T-helper 2 cell treated with Interferon-gamma antibody and Interleukin-4, amounts not matched to agents 5 μg/mL and 100 μg/mL, for 36 hours (primary cell): ENCODE data around the gene TLNRD1.

Experiments used
- DNase-seq: peaks from one replicate; pipeline ENCODE4 v3.0.0; 2021; ENCODE audit warnings: low spot score
- H3K27ac Mint-ChIP-seq: one replicate; pipeline ENCODE4 v1.8.0; 2021; ENCODE audit warnings: mild to moderate bottlenecking, mixed read lengths
- H3K27me3 Mint-ChIP-seq: one replicate; pipeline ENCODE4 v1.8.0; 2021; ENCODE audit warnings: low read depth, mixed read lengths
- H3K36me3 Mint-ChIP-seq: one replicate; pipeline ENCODE4 v1.8.0; 2021; ENCODE audit warnings: low read depth, mixed read lengths
- H3K4me1 Mint-ChIP-seq: one replicate; pipeline ENCODE4 v1.8.0; 2021; ENCODE audit warnings: low read depth, mixed read lengths
- H3K4me3 Mint-ChIP-seq: one replicate; pipeline ENCODE4 v1.8.0; 2022; ENCODE audit warnings: mild to moderate bottlenecking, moderate library complexity, mixed read lengths
- H3K9me3 Mint-ChIP-seq: one replicate; pipeline ENCODE4 v1.8.0; 2021; ENCODE audit warnings: mixed read lengths

The TLNRD1 gene

DNA sequence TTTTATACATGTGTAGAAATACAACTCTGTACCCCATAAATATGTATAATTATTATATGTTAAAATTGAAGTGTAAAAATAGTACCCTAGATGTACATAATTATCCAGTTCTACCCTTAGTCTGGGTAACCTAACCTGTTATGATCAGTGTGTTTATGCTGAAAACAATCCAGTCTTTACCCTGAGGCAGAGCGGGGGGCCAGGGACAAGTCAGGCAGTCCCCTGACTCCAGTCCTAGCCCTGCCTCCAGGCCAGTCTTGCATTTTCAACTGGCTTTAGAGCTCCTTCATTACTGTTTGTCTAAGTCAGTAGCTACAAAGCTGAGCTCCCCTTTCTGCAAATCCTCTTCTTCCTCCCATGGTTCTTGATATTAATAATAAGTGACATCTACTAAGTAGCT is 14.2 kb upstream of the TLNRD1 start:
- Mint-ChIP-seq H3K4me1 (peaks cover 54% of the 10 kb centered on the region), H3K27ac (no peak overlapping the region), H3K4me3 (peak overlapping the region; percentile 51), H3K36me3 (peaks cover 37% of the 10 kb centered on the region), H3K9me3 (no peaks in the 10 kb centered on the region), H3K27me3 (no peaks in the 10 kb centered on the region)
- no peak for DNase-seq

DNA sequence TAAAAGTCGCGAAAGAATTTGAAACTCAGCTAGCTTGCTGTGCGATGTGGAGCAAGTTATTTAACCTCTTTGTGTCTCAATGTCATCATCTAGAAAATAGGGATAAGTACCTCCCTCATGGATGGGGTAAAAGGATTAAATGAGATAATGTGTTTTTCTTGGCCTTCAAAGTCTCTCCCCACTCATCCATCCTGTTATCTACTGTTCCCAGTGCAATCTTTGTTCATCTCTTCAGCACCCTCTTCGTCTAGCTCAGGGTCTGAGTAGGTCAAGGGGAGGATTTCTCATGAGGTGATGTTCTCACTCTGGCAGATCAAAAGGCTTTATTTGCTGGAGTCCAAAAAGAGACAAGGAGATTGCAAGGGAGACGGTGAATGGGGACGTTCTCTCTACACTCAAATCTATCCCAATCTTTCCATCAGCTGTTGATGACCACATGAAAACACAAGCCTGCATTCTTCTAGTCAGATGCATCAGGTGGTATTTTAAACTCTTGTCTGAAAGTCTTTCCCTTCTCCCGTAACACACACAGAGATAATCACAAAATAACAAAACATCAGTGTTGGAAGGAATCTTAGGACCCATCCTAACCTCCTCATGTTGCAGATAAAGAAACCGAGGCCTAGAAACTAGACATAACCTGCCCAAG is 12.5 kb upstream of the TLNRD1 start:
- Mint-ChIP-seq H3K27me3 (no peaks in the 10 kb centered on the region), H3K4me1 (peaks cover 56% of the 10 kb centered on the region), H3K4me3 (peak overlapping the region; percentile 96), H3K9me3 (no peaks in the 10 kb centered on the region), H3K36me3 (peaks cover 28% of the 10 kb centered on the region), H3K27ac (peak overlapping the region; percentile 94)
- DNase-seq, result no peak

DNA sequence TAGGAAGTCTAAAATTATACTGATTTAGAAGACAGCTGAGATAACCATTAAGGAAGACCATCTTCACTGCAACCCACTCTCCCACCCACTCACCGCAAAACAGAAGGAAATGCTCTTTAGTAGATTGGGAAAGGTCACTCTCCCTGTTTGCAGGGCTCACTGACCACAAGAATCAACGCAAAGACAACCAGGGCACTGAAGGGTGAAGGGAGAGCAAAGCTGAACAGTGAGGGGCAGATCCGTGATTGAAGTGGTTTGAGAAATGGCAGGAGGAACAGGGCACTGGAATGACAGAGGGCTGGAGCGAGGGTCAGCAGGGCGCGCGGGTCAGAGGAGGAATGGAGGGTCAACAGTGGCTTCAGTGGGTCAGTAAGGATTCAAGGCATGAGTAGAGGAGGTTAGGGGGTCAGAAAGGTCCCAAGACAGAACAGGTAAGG is 11.6 kb upstream of the TLNRD1 start:
- H3K27me3 Mint-ChIP-seq, result no peaks in the 10 kb centered on the region
- H3K4me3 Mint-ChIP-seq, result peak overlapping the region; percentile 96
- H3K4me1 Mint-ChIP-seq, result peaks cover 53% of the 10 kb centered on the region
- H3K27ac Mint-ChIP-seq, result peak overlapping the region; percentile 94
- no peaks in the 10 kb centered on the region for H3K9me3 Mint-ChIP-seq
- DNase-seq, result no peak
- peaks cover 28% of the 10 kb centered on the region for H3K36me3 Mint-ChIP-seq

DNA sequence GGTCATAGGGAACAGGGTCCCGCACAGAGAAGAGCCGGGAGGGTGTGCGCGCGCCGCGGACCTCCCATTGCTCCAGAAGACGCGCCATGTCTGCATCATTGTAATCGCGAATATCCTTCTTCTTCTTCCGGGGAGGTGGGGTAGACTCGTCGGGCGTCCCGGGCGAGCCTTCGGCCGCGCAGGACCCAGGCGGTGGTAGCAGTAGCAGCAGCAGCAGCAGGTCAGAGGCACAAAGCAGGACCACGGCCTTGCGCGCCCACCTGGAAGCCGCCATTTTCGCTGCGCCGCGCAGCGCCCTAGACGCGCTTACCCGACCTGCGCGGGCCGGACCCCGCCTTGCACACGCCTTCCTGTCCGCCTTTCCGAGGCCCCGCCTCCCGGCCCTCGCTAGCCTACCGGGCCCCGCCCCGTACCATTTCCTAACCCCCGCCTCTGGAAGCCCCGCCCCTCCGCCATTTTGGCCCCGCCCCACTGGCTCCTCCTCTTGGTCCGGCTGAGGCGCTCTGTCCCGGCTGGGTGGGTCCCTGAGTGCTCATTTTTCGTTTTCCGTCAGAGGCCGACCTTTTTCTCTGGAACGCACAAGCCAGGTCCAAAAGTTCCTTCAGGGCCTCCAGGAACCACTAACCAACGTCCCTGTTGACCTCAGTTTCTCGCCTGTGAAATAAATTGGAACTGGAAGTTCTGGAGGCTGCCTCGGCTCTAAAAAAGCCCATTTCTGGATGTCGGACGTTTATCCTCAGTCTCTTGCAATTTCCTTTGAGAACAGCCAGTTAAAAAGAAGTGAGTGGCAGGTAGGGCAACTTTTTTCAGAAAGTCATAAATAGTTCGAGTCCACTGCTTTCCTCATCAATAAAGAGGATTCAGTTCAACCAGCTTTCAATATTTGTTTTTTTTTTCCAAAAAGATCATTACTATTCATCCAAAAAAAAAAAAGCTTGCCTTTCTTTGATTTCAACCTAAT is 10.9 kb upstream of the TLNRD1 start, which contains the start of gene MESD:
Gene MESD (minus strand): TSS at position 302 of the 961 bp plus-strand sequence. CDS start 28 bp downstream, at position 274.
- no peaks in the 10 kb centered on the region for H3K9me3 Mint-ChIP-seq
- H3K27me3 Mint-ChIP-seq, result no peaks in the 10 kb centered on the region
- DNase-seq, result peak; percentile 93
- H3K36me3 Mint-ChIP-seq, result peaks cover 22% of the 10 kb centered on the region
- peak within 1 kb of the TSS; percentile 96 for H3K4me3 Mint-ChIP-seq
- peaks cover 48% of the 10 kb centered on the region for H3K4me1 Mint-ChIP-seq
- H3K27ac Mint-ChIP-seq, result peak within 1 kb of the TSS; percentile 94

DNA sequence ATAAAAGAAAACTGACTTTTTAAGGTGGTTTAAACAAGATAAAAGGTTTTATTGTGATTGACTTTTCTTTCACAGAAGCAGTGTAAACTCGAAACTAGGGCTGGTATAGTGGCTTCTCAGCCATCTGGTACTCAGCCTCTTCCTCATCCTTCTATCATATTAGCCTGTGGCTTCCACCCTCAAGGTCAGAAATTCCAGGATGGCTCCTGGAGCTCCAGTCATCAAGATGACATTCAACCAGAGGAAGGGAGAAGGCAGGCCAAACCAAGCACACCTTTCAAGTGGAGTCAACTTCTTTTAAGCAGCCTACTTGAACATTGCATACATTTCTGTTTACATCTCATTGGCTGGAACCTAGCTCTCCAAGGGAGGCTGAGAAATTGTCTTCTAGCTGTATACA is 9.8 kb upstream of the TLNRD1 start:
- Mint-ChIP-seq H3K9me3 (peaks cover under 1% of the 10 kb centered on the region), H3K27me3 (no peaks in the 10 kb centered on the region), H3K4me3 (peak overlapping the region; percentile 96), H3K27ac (peak overlapping the region; percentile 64), H3K4me1 (peaks cover 44% of the 10 kb centered on the region), H3K36me3 (peaks cover 21% of the 10 kb centered on the region)
- no peak for DNase-seq

DNA sequence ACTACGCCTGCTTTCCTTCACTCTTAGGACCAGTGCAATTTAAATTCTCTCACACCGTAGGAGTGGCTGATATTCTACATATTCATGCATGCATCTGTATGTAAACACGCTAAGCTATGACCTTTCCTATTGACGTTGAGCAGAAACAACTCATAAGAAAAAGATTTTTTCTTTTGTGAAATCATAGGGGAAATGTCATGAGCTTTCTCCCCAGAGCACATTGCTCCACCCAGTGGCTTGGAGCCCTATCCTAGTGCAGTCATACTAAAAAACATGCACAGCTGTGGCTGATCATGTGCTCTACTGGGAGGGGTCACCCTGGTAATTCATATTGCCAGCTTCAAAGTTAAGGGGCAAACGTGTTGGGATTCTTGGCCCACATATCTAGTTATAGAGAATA is 9.3 kb upstream of the TLNRD1 start:
- Mint-ChIP-seq H3K9me3 (peaks cover 5% of the 10 kb centered on the region), H3K4me1 (peaks cover 44% of the 10 kb centered on the region), H3K27me3 (no peaks in the 10 kb centered on the region), H3K4me3 (peak overlapping the region; percentile 96), H3K36me3 (peaks cover 21% of the 10 kb centered on the region), H3K27ac (peak overlapping the region; percentile 64)
- DNase-seq, result peak; percentile 29

DNA sequence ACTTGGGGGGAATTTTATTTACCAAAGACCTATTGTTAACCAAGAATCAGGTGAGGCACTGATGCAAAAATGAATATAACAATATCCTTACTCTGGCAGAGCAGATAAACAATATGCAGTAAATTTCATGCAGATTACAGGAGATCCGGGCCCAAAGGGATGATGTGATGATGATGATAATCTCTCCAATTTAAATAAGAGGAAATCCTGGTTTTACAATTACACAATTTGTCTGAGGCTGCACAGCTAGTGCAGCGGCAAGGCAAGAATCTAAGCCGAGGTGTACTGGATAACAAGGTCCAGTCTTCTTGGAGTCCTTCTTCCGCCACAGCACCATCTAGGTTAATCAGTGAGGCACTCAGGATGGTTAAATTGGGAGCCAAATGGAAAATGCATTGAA is 8.7 kb upstream of the TLNRD1 start:
- no peak for DNase-seq
- Mint-ChIP-seq H3K4me1 (peaks cover 40% of the 10 kb centered on the region), H3K27me3 (no peaks in the 10 kb centered on the region), H3K4me3 (no peak overlapping the region), H3K36me3 (peaks cover 18% of the 10 kb centered on the region), H3K9me3 (peaks cover 5% of the 10 kb centered on the region), H3K27ac (no peak overlapping the region)

DNA sequence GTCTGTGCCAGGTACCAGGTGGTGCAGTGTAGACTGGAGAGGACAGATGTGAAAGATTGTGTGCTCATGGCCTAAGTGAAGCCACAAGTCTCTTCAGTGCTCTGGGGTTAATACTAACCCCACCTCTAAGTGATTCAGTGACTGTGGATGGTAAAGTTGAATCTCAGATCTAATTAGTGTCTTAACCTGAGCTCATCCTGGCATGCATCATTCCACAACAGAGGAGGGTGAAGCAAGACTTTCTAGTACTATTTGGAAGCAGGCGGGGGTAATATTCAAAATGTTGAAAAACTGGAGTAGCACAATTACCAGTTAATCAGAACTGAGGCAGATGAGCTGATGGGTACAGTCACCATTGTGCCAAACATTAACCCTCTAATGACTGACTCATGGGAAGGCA is 8.3 kb upstream of the TLNRD1 start:
- no peak overlapping the region for H3K4me3 Mint-ChIP-seq
- H3K27me3 Mint-ChIP-seq, result no peaks in the 10 kb centered on the region
- peaks cover 43% of the 10 kb centered on the region for H3K4me1 Mint-ChIP-seq
- no peak overlapping the region for H3K27ac Mint-ChIP-seq
- peaks cover 10% of the 10 kb centered on the region for H3K9me3 Mint-ChIP-seq
- DNase-seq, result no peak
- peaks cover 20% of the 10 kb centered on the region for H3K36me3 Mint-ChIP-seq

DNA sequence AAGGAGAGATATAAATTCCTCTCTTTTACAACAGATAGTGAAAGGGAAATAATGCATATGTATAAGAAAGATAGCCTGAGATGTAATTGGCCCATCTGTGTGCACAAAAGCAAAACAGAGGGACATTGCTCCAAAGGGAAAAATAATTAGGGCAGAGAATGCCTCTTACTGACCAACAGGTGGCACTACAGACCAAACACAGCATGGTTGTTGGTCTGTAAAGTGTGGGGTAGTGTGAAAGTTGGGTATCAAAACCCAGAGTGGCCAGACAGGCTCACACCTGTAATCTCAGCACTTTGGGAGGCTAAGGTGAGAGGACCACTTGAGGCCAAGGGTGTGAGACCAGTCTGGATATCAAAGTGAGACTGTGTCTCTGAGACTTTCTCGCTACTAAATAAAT is 4.5 kb upstream of the TLNRD1 start:
- peaks cover 14% of the 10 kb centered on the region for H3K36me3 Mint-ChIP-seq
- peaks cover 46% of the 10 kb centered on the region for H3K4me1 Mint-ChIP-seq
- no peaks in the 10 kb centered on the region for H3K27me3 Mint-ChIP-seq
- no peak overlapping the region for H3K27ac Mint-ChIP-seq
- peaks cover 12% of the 10 kb centered on the region for H3K9me3 Mint-ChIP-seq
- H3K4me3 Mint-ChIP-seq, result no peak overlapping the region
- no peak for DNase-seq

DNA sequence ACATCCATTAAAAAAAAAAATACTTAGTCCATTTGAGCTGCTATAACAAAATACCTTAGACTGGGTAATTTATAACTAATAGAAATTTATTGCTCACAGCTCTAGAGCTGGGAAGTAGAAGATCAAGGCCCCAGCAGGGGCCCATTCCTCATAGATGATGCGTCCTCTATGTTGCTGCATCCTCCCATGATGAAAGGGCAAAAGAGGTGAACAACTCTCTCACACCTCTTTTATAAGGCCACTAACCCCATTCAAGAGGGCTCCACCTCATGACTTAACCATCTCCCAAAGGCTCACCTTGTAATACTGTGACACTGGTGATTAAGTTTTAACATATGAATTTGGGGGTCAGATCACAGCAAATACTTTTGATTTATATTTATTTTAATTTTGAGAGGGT is 3.0 kb upstream of the TLNRD1 start:
- no peak overlapping the region for H3K27ac Mint-ChIP-seq
- H3K4me3 Mint-ChIP-seq, result no peak overlapping the region
- H3K4me1 Mint-ChIP-seq, result peaks cover 32% of the 10 kb centered on the region

DNA sequence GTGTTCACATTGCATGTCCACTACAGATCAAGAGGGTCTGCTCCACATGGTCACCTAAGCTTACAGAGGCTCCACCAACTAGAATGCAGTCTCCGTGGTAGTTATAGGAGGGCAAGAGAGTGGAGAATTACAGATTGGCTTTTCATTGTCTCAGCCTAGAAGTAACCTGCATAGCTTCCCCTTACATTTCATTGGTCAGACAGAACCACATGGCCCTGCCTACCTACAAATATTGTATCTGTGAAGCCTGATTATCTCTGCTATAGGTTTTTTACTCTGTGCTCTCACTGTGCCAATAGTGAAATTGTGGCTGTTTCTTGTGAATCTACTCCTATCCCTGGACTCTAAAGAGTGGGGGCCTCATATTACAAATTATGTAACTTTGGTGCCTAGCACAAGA is 2.5 kb upstream of the TLNRD1 start:
- Mint-ChIP-seq H3K4me3 (peak overlapping the region; percentile 18), H3K36me3 (peaks cover 18% of the 10 kb centered on the region), H3K27ac (peak overlapping the region; percentile 74), H3K27me3 (no peaks in the 10 kb centered on the region), H3K9me3 (peaks cover 12% of the 10 kb centered on the region), H3K4me1 (peaks cover 34% of the 10 kb centered on the region)
- DNase-seq, result no peak

More for the DNA sequence above, 3.0 kb upstream of the TLNRD1 start:
- Mint-ChIP-seq H3K27me3 (no peaks in the 10 kb centered on the region), H3K36me3 (peaks cover 18% of the 10 kb centered on the region), H3K9me3 (peaks cover 12% of the 10 kb centered on the region)
- no peak for DNase-seq

DNA sequence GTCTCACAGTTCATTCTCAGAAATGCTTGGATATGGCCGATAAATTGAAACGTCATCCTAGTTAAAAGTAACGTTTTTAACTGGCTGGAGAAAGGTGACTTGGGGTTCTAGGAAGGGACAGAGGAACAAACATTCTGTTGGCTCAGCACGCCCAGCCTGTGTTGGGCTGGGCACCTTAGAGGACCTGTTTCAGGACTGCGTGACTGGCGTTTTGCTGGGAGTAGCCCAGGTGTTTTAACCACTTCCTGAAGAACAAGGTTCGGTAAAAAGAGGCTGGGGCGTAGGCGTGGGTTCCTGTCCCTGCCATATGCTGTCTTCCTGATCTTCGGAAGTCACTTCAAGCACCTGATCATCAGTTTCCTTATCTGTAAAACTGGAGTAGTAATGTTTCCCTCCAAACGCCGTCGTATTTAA is 1.1 kb upstream of the TLNRD1 start:
- peaks cover 46% of the 10 kb centered on the region for H3K4me1 Mint-ChIP-seq
- peak overlapping the region; percentile 99 for H3K4me3 Mint-ChIP-seq
- H3K27me3 Mint-ChIP-seq, result no peaks in the 10 kb centered on the region
- peak; percentile 65 for DNase-seq
- H3K36me3 Mint-ChIP-seq, result peaks cover 32% of the 10 kb centered on the region
- H3K9me3 Mint-ChIP-seq, result peaks cover 12% of the 10 kb centered on the region
- H3K27ac Mint-ChIP-seq, result peak overlapping the region; percentile 97

DNA sequence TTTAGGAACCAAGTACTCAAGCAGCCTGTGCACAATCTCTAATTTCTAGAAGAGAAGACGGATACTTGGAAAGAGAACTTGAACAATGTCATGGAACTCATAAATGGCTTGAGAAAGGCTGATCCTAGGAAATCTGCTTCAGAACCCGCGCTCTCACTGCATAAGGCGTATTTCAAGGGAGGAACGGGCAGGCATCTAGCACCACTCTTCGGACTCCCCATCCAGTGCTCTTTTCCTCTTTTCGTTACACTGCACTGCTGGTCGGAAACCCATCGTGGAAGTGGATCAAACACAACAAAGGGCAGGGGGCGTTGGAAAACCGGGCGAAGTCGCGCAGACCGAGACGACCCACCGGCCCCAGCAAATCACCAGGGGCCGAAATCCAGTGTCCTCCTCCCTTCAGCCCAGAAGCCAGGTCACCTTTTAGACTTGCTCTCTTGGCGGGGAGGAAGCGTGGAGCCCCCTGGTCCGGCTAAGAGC is 539 bp upstream of the TLNRD1 start:
- Mint-ChIP-seq H3K4me3 (peak overlapping the region; percentile 99), H3K36me3 (peaks cover 38% of the 10 kb centered on the region), H3K27me3 (no peaks in the 10 kb centered on the region), H3K27ac (peak overlapping the region; percentile 97), H3K9me3 (peaks cover 12% of the 10 kb centered on the region), H3K4me1 (peaks cover 50% of the 10 kb centered on the region)
- DNase-seq, result peak; percentile 9
